HG02884 (cell line): ENCODE measurements around the gene SCUBE2.
"Not testable (repeated sequence)": the region's sequence is repeated elsewhere in the genome, so short reads cannot be mapped to it uniquely, and the experiment has no call there.

ENCODE experiments used
- ATAC-seq: cut with Tn5 transposase; IDR thresholded peaks from one replicate; pipeline ENCODE4 v1.9.1; 2021; ENCODE audit warnings: mild to moderate bottlenecking, moderate library complexity; ENCODE audit not compliant: unreplicated experiment

SCUBE2 gene

GRCh38 chr11:9014826-9015225 lies 76.6 kb downstream of the SCUBE2 start:
- no peak for ATAC-seq

- no peak for ATAC-seq
Observed at GRCh38 chr11:9013373-9013772, 78.0 kb downstream of the SCUBE2 start.

GRCh38 chr11:9009538-9009937 lies 81.9 kb downstream of the SCUBE2 start:
- not testable (repeated sequence) for ATAC-seq

- no peak for ATAC-seq
Observed at GRCh38 chr11:9008661-9009060, 82.7 kb downstream of the SCUBE2 start.

GRCh38 chr11:9008011-9008550 lies 83.3 kb downstream of the SCUBE2 start:
- ATAC-seq: no peak

- ATAC-seq: no peak
Observed at GRCh38 chr11:9005087-9005486, 86.3 kb downstream of the SCUBE2 start.

GRCh38 chr11:9004183-9004926 lies 87.0 kb downstream of the SCUBE2 start:
- no peak for ATAC-seq

GRCh38 chr11:9003573-9004182 lies 87.7 kb downstream of the SCUBE2 start, which contains the start of gene NRIP3:
Gene NRIP3, minus strand, starts transcription at chr11:9004001. Its CDS starts 66 bp downstream, at chr11:9003935.
- ATAC-seq: peak; percentile 48

GRCh38 chr11:9002920-9003572 lies 88.4 kb downstream of the SCUBE2 start:
- no peak for ATAC-seq

GRCh38 chr11:9001736-9002135 lies 89.7 kb downstream of the SCUBE2 start:
- no peak for ATAC-seq

- no peak for ATAC-seq
Observed at GRCh38 chr11:8998017-8998416, 93.4 kb downstream of the SCUBE2 start.

- ATAC-seq: no peak
Observed at GRCh38 chr11:8997451-8997850, 93.9 kb downstream of the SCUBE2 start.

GRCh38 chr11:8989453-8989852 lies 101.9 kb downstream of the SCUBE2 start:
- no peak for ATAC-seq

- no peak for ATAC-seq
Observed at GRCh38 chr11:8988329-8989234, 102.8 kb downstream of the SCUBE2 start.

GRCh38 chr11:8987446-8987845 lies 104.0 kb downstream of the SCUBE2 start:
- ATAC-seq: no peak

GRCh38 chr11:8986772-8987171 lies 104.6 kb downstream of the SCUBE2 start:
- ATAC-seq: not testable (repeated sequence)

GRCh38 chr11:8985462-8985861 lies 105.9 kb downstream of the SCUBE2 start:
- ATAC-seq: no peak

GRCh38 chr11:8983552-8983951 lies 107.8 kb downstream of the SCUBE2 start:
- ATAC-seq: no peak

GRCh38 chr11:8980485-8980884 lies 110.9 kb downstream of the SCUBE2 start:
- ATAC-seq: no peak

GRCh38 chr11:8979365-8979764 lies 112.0 kb downstream of the SCUBE2 start:
- ATAC-seq: not testable (repeated sequence)

- ATAC-seq: no peak
Observed at GRCh38 chr11:8973121-8973520, 118.3 kb downstream of the SCUBE2 start.
